WI38 (cell line): ENCODE data around the gene ACTL10.

Source experiments
- H3K4me3 ChIP-seq: 2 replicates; pipeline ENCODE4 v1.5.1; 2011; ENCODE audit warnings: low read depth, mild to moderate bottlenecking, control low read depth, low read length
- CTCF ChIP-seq: IDR thresholded peaks from 2 replicates; pipeline ENCODE4 v1.5.1; 2012; ENCODE audit warnings: low read depth, mild to moderate bottlenecking, control low read depth, low read length

Gene ACTL10

GRCh38 chr20:33671573-33672288, 5.0 kb downstream of the ACTL10 start:
- H3K4me3 ChIP-seq: no peak overlapping the region
- TF ChIP-seq CTCF: no peak

GRCh38 chr20:33672426-33673113, 5.8 kb downstream of the ACTL10 start:
- TF ChIP-seq CTCF: no peak
- H3K4me3 ChIP-seq: peak overlapping the region; percentile 71

GRCh38 chr20:33673114-33673409, 6.3 kb downstream of the ACTL10 start:
- TF ChIP-seq CTCF: no peak

GRCh38 chr20:33673410-33674293, 6.9 kb downstream of the ACTL10 start:
- peak overlapping the region; percentile 71 for H3K4me3 ChIP-seq
- TF ChIP-seq CTCF: no peak

More at GRCh38 chr20:33673114-33673409, 6.3 kb downstream of the ACTL10 start:
- H3K4me3 ChIP-seq: peak overlapping the region; percentile 71

- peak within 1 kb of the TSS; percentile 71 for H3K4me3 ChIP-seq
- no peak for TF ChIP-seq CTCF
These were observed 7.8 kb downstream of the ACTL10 start, which contains the start of gene NECAB3 for GRCh38 chr20:33674294-33675135. Gene NECAB3, minus strand, starts transcription at chr20:33674428. Its CDS starts 76 bp downstream, at chr20:33674352.

GRCh38 chr20:33675136-33675959, 8.6 kb downstream of the ACTL10 start:
- no peak for TF ChIP-seq CTCF
- H3K4me3 ChIP-seq: peak overlapping the region; percentile 57
